ENCODE measurements around the gene ATP8A2. TPM values are rescaled to one million over a fixed set of nuclear protein-coding genes. Genes with fewer than 3 reads are reported as not detected.
"Not testable (repeated sequence)": the region's sequence is repeated elsewhere in the genome, so short reads cannot be mapped to it uniquely, and the experiment has no call there.

The ATP8A2 gene
- total RNA-seq, 4 donors from 2014 or later = 0.13 to 0.29 (median 0.24) TPM

GRCh38 chr13:25353344-25353743 is 18.4 kb upstream of the ATP8A2 start:
- WGBS, 2 donors = 88 to 93% methylated on average over 4 of the region's 4 CpGs
- Histone ChIP-seq H3K27me3 (no peaks in the 10 kb centered on the region), H3K36me3 (no peaks in the 10 kb centered on the region), H3K27ac (no peak overlapping the region), H3K9me3 (no peaks in the 10 kb centered on the region), H3K4me1 (no peaks in the 10 kb centered on the region), H3K4me3 (replicated peaks in 1 of 3) (no peak overlapping the region)
- TF ChIP-seq, protein P1, sequence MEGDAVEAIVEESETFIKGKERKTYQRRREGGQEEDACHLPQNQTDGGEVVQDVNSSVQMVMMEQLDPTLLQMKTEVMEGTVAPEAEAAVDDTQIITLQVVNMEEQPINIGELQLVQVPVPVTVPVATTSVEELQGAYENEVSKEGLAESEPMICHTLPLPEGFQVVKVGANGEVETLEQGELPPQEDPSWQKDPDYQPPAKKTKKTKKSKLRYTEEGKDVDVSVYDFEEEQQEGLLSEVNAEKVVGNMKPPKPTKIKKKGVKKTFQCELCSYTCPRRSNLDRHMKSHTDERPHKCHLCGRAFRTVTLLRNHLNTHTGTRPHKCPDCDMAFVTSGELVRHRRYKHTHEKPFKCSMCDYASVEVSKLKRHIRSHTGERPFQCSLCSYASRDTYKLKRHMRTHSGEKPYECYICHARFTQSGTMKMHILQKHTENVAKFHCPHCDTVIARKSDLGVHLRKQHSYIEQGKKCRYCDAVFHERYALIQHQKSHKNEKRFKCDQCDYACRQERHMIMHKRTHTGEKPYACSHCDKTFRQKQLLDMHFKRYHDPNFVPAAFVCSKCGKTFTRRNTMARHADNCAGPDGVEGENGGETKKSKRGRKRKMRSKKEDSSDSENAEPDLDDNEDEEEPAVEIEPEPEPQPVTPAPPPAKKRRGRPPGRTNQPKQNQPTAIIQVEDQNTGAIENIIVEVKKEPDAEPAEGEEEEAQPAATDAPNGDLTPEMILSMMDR (IDR thresholded peaks at IDR 0.05) = no peak
- no peak for TF ChIP-seq POLR2A (IDR thresholded peaks at IDR 0.05)
- DNase-seq = no peak
- intact Hi-C loops (cut with DNase I) = no loop called here

GRCh38 chr13:25354377-25354776 is 17.4 kb upstream of the ATP8A2 start:
- WGBS, 2 donors = 81 to 85% methylated on average over 6 of the region's 6 CpGs
- Histone ChIP-seq H3K4me3 (replicated peaks in 1 of 3) (no peak overlapping the region), H3K36me3 (no peaks in the 10 kb centered on the region), H3K9me3 (no peaks in the 10 kb centered on the region), H3K4me1 (no peaks in the 10 kb centered on the region), H3K27ac (no peak overlapping the region), H3K27me3 (no peaks in the 10 kb centered on the region)
- no peak for TF ChIP-seq POLR2A (IDR thresholded peaks at IDR 0.05)
- TF ChIP-seq, protein P1 (IDR thresholded peaks at IDR 0.05) = no peak
- intact Hi-C loops (cut with DNase I) = no loop called here
- DNase-seq = no peak

DNA sequence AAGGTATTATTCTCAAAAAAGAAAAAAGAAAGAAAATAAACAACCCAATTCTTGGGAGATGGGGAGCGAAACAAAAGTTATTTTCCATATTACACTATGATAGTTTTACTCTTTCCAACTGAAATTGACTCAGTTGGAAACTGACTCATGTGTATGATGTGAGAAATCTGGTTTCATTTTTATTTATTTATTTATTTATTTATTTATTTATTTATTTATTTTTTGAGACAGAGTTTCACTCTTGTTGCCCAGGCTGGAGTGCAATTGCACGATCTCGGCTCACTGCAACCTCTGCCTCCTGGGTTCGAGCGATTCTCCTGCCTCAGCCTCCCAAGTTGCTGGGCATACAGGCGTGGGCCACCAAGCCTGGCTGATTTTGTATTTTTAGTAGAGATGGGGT is 11.3 kb upstream of the ATP8A2 start:
- H3K27ac ChIP-seq; H3K27me3 ChIP-seq; H3K36me3 ChIP-seq; H3K4me3 ChIP-seq (replicated peaks in 1 of 3); DNase-seq; intact Hi-C loops (cut with DNase I); H3K4me1 ChIP-seq; H3K9me3 ChIP-seq: not testable (repeated sequence)
- 95 to 96% methylated on average over 6 of the region's 6 CpGs for WGBS, 2 donors

GRCh38 chr13:25365720-25366235 is 6.0 kb upstream of the ATP8A2 start:
- Histone ChIP-seq H3K4me3 (replicated peaks in 1 of 3) (no peak overlapping the region), H3K27ac (no peak overlapping the region), H3K27me3 (no peaks in the 10 kb centered on the region), H3K36me3 (no peaks in the 10 kb centered on the region), H3K4me1 (no peaks in the 10 kb centered on the region), H3K9me3 (no peaks in the 10 kb centered on the region)
- intact Hi-C loops (cut with DNase I) = no loop called here
- 93 to 95% methylated on average over 32 of the region's 32 CpGs for WGBS, 2 donors
- TF ChIP-seq POLR2A (IDR thresholded peaks at IDR 0.05) = no peak
- TF ChIP-seq, protein P1 (IDR thresholded peaks at IDR 0.05) = no peak
- no peak for DNase-seq

DNA sequence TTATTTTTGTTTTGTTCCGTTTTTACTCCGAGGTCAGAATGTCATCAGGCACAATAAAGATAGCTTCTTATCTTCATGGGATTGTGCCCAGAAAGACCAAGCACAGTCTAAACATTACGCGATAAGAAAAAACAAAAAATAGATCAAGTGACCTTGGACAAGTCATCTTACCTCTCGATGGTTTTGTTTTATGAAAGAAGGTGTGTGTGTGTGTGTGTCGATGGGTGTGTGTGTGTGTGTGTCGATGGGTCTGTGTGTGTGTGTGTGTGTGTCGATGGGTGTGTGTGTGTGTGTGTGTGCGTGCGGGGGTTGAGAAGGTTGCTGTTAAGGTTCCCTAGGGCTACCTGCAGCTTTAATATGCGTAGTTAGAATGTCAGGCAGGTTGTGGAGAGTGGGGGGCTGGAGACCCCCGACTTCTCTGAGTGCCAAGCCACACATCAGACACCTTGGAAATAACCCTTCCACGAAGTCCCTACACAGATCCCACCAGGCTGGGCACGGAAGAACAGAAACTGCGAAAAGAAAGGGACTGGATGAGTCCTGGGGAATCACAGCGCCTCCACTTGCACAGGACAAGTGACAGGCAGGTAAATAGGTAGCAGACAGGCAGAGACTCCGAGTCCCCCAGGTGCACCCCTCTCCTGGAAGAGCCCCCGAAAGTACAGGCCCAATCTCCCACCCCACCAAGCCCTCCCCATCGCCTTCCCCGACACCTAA is 458 bp upstream of the ATP8A2 start:
- Histone ChIP-seq H3K9me3 (no peaks in the 10 kb centered on the region), H3K4me3 (replicated peaks in 1 of 3) (peak overlapping the region in 1 of 3 donors; percentile 14), H3K36me3 (no peaks in the 10 kb centered on the region), H3K27me3 (peaks cover 7% of the 10 kb centered on the region), H3K4me1 (peaks cover 0 to 11% of the 10 kb centered on the region in 2 donors), H3K27ac (no peak overlapping the region)
- no peak for DNase-seq
- intact Hi-C loops (cut with DNase I) = loop anchor here (10.0 kb wide), 1 partner anchor 137 kb away; no protein-coding TSS in a partner anchor
- WGBS, 2 donors = 49 to 60% methylated on average over 14 to 20 of the region's 20 CpGs
- TF ChIP-seq POLR2A (IDR thresholded peaks at IDR 0.05) = no peak
- TF ChIP-seq, protein P1 (IDR thresholded peaks at IDR 0.05) = no peak
